Activated gamma-delta T cell treated with anti-CD3 and anti-CD28 coated beads, Interleukin-2, amount 50 U/mL, for 16 hours (primary cell): ENCODE results near the gene TMC6.
"Not testable (repeated sequence)": the region's sequence is repeated elsewhere in the genome, so short reads cannot be mapped to it uniquely, and the experiment has no call there.

ENCODE experiments used
- DNase-seq: peaks from one replicate; pipeline ENCODE4 v3.0.0-alpha.2; 2020; ENCODE audit warnings: low read depth

Gene TMC6

GRCh38 chr17:78110363-78111015 is 18.1 kb downstream of the TMC6 start:
- DNase-seq: no peak

- DNase-seq: no peak
Measured at GRCh38 chr17:78109489-78109761, 19.1 kb downstream of the TMC6 start.

- no peak for DNase-seq
Measured at GRCh38 chr17:78108726-78109488, 19.6 kb downstream of the TMC6 start.

- no peak for DNase-seq
Measured at GRCh38 chr17:78107976-78108725, 20.4 kb downstream of the TMC6 start.

GRCh38 chr17:78107457-78107856 is 21.1 kb downstream of the TMC6 start:
- DNase-seq: no peak

GRCh38 chr17:78106211-78106610 is 22.3 kb downstream of the TMC6 start:
- no peak for DNase-seq

- DNase-seq: no peak
Measured at GRCh38 chr17:78105551-78105950, 23.0 kb downstream of the TMC6 start.

GRCh38 chr17:78105101-78105500 is 23.5 kb downstream of the TMC6 start:
- DNase-seq: no peak

GRCh38 chr17:78104540-78104941 is 24.0 kb downstream of the TMC6 start:
- no peak for DNase-seq

- DNase-seq: no peak
Measured at GRCh38 chr17:78103311-78103710, 25.2 kb downstream of the TMC6 start.

GRCh38 chr17:78101542-78101941 is 27.0 kb downstream of the TMC6 start:
- DNase-seq: no peak

- DNase-seq: no peak
Measured at GRCh38 chr17:78101112-78101511, 27.4 kb downstream of the TMC6 start.

GRCh38 chr17:78096093-78096492 is 32.5 kb downstream of the TMC6 start:
- no peak for DNase-seq

- no peak for DNase-seq
Measured at GRCh38 chr17:78095035-78095434, 33.5 kb downstream of the TMC6 start.

- DNase-seq: no peak
Measured at GRCh38 chr17:78092794-78093324, 35.7 kb downstream of the TMC6 start.

- DNase-seq: no peak
Measured at GRCh38 chr17:78089576-78090281, 38.8 kb downstream of the TMC6 start.

GRCh38 chr17:78088529-78088928 is 40.0 kb downstream of the TMC6 start:
- DNase-seq: no peak

GRCh38 chr17:78086740-78087139 is 41.8 kb downstream of the TMC6 start:
- no peak for DNase-seq

- no peak for DNase-seq
Measured at GRCh38 chr17:78082988-78083387, 45.6 kb downstream of the TMC6 start.

- not testable (repeated sequence) for DNase-seq
Measured at GRCh38 chr17:78082355-78082872, 46.1 kb downstream of the TMC6 start.

GRCh38 chr17:78081551-78081950 is 47.0 kb downstream of the TMC6 start:
- no peak for DNase-seq

- DNase-seq: no peak
Measured at GRCh38 chr17:78079253-78079652, 49.3 kb downstream of the TMC6 start.
